Brain microvascular endothelial cell (primary cell): ENCODE measurements around the gene KRTAP3-1.

ENCODE experiments used
- DNase-seq: peaks from one replicate; pipeline ENCODE4 v3.0.0-alpha.2; 2020
- H3K27ac ChIP-seq: fragments of 250-450 bp; sonication (Bioruptor Pico); 2 replicates; pipeline ENCODE4 v1.5.1; 2020; ENCODE audit warnings: mild to moderate bottlenecking, moderate library complexity
- H3K27me3 ChIP-seq: fragments of 250-450 bp; sonication (Bioruptor Pico); replicated peaks from 2 replicates; pipeline ENCODE4 v1.5.1; 2020; ENCODE audit warnings: mild to moderate bottlenecking
- H3K36me3 ChIP-seq: fragments of 250-450 bp; sonication (Bioruptor Pico); replicated peaks from 2 replicates; pipeline ENCODE4 v1.5.1; 2020; ENCODE audit warnings: mild to moderate bottlenecking
- H3K4me3 ChIP-seq: 2 replicates; pipeline ENCODE4 v1.5.1; 2011; ENCODE audit warnings: low read depth, mild to moderate bottlenecking, control low read depth, low read length, moderate library complexity
- CTCF ChIP-seq: IDR thresholded peaks from 2 replicates; pipeline ENCODE4 v1.5.1; 2011; ENCODE audit warnings: low read depth, mild to moderate bottlenecking, moderate library complexity, low read length, control low read depth, inconsistent platforms; ENCODE audit errors: missing control alignments
- in situ Hi-C: cut with HindIII; loops from 2 replicates; pipeline ENCODE4 v1.10.0; 2017; ENCODE audit warnings: low sequenced_read_pairs, low pct_ligation_motif_present

Gene KRTAP3-1

GRCh38 chr17:40966848-40967247 lies 42.1 kb downstream of the KRTAP3-1 start, which contains the start of gene KRT39:
KRT39 (minus strand) TSS chr17:40966948; CDS start chr17:40966856, 92 bp downstream.
- DNase-seq = no peak
- Histone ChIP-seq H3K4me3 (no peak within 1 kb of the TSS), H3K36me3 (no peaks in the 10 kb centered on the region), H3K27ac (no peak within 1 kb of the TSS), H3K27me3 (no peaks in the 10 kb centered on the region)
- in situ Hi-C loops = no loop called here
- no peak for TF ChIP-seq CTCF

- peak; percentile 66 for TF ChIP-seq CTCF
- H3K27ac ChIP-seq = no peak overlapping the region
- no peak for DNase-seq
- H3K4me3 ChIP-seq = no peak overlapping the region
- in situ Hi-C loops = no loop called here
- H3K27me3 ChIP-seq = no peaks in the 10 kb centered on the region
- no peaks in the 10 kb centered on the region for H3K36me3 ChIP-seq
Observed at GRCh38 chr17:40963838-40964237, 45.1 kb downstream of the KRTAP3-1 start.

GRCh38 chr17:40962059-40962561 lies 46.8 kb downstream of the KRTAP3-1 start:
- no peak for DNase-seq
- no peak overlapping the region for H3K4me3 ChIP-seq
- H3K27me3 ChIP-seq = no peaks in the 10 kb centered on the region
- in situ Hi-C loops = no loop called here
- no peaks in the 10 kb centered on the region for H3K36me3 ChIP-seq
- H3K27ac ChIP-seq = no peak overlapping the region
- TF ChIP-seq CTCF = no peak

- DNase-seq = no peak
- Histone ChIP-seq H3K27ac (no peak overlapping the region), H3K36me3 (no peaks in the 10 kb centered on the region), H3K27me3 (no peaks in the 10 kb centered on the region), H3K4me3 (no peak overlapping the region)
- TF ChIP-seq CTCF = no peak
- in situ Hi-C loops = no loop called here
Observed at GRCh38 chr17:40961591-40961990, 47.3 kb downstream of the KRTAP3-1 start.

GRCh38 chr17:40960144-40960543 lies 48.8 kb downstream of the KRTAP3-1 start:
- DNase-seq = no peak
- in situ Hi-C loops = no loop called here
- no peak for TF ChIP-seq CTCF
- Histone ChIP-seq H3K27me3 (no peaks in the 10 kb centered on the region), H3K27ac (no peak overlapping the region), H3K36me3 (no peaks in the 10 kb centered on the region), H3K4me3 (no peak overlapping the region)
